Kidney (tissue), 14 donors: ENCODE results near the gene NDE1. TPM values are rescaled to one million over a fixed set of nuclear protein-coding genes. Genes with fewer than 3 reads are reported as not detected.

ENCODE experiments used
- DNase-seq, 5 donors: peaks; one replicate each; pipeline ENCODE4 v3.0.0-alpha.2; 2013 to 2020
- FAIRE-seq: peaks from 2 replicates; lab custom pipeline; 2012; peaks lifted over from hg19 to GRCh38; lab: Jason Lieb, UNC
- H3K27ac ChIP-seq, 2 donors: one replicate each; pipeline ENCODE4 v1.7.0; 2013; ENCODE audit warnings: low read depth in 2 of 2, low read length in 2 of 2, inconsistent platforms in 1 of 2
- H3K27me3 ChIP-seq: one replicate; pipeline ENCODE4 v1.7.1; 2013; ENCODE audit warnings: low read length, inconsistent platforms; ENCODE audit not compliant: control insufficient read depth, insufficient read depth
- H3K36me3 ChIP-seq, 3 donors: one replicate each; pipeline versions ENCODE4 v1.7.0 to v1.7.1; 2013; ENCODE audit warnings: low read length in 3 of 3, control low read depth in 1 of 3, inconsistent platforms in 1 of 3; ENCODE audit not compliant: insufficient read depth in 3 of 3, control insufficient read depth in 2 of 3
- H3K4me1 ChIP-seq, 3 donors: one replicate each; pipeline versions ENCODE4 v1.7.0 to v1.7.1; 2013; ENCODE audit warnings: low read length in 3 of 3, inconsistent platforms in 1 of 3, low read depth in 1 of 3; ENCODE audit not compliant: control insufficient read depth in 2 of 3, insufficient read depth in 2 of 3
- H3K4me3 ChIP-seq, 3 donors: one replicate each; pipeline versions ENCODE4 v1.7.0 to v1.8.1; 2013; ENCODE audit warnings: low read length in 3 of 3, control low read depth in 1 of 3, inconsistent platforms in 1 of 3
- H3K9ac ChIP-seq, 3 donors: one replicate each; pipeline versions ENCODE4 v1.7.0 to v1.7.1; 2013; ENCODE audit warnings: low read length in 3 of 3, control low read depth in 1 of 3, inconsistent platforms in 1 of 3
- H3K9me3 ChIP-seq, 3 donors: one replicate each; pipeline versions ENCODE4 v1.7.0 to v1.7.1; 2013; ENCODE audit warnings: low read length in 3 of 3, control low read depth in 1 of 3, inconsistent platforms in 1 of 3; ENCODE audit not compliant: control insufficient read depth in 2 of 3, insufficient read depth in 1 of 3
- CTCF ChIP-seq: IDR thresholded peaks from 3 replicates; pipeline ENCODE4 v1.5.1; 2012; ENCODE audit warnings: mild to moderate bottlenecking, moderate library complexity, borderline replicate concordance; ENCODE audit not compliant: insufficient read depth; ENCODE audit errors: extremely low read depth
- intact Hi-C: fragments of 100-400 bp; cut with DNase I; formaldehyde crosslinking; loops from one replicate; pipeline ENCODE4 v1.11.1; 2022
- polyA plus RNA-seq: library from polyadenylated mRNA; stranded (reverse); fragments of 350-450 nt; fragmentation: Illumina TruSeq; extraction: RNeasy Lipid Tissue Mini Kit (QIAGEN cat#74804); gene quantifications from one replicate; pipeline ENCODE4 v1.2.3, GENCODE V29; 2014; ENCODE audit warnings: low read depth, low replicate concordance; ENCODE audit not compliant: insufficient read depth
- total RNA-seq: library from RNA; stranded (reverse); fragmentation: NEBNext Ultra II Directional; extraction: Animal tissue kit (Norgen Biotek cat#: 25700); gene quantifications from one replicate; pipeline ENCODE4 v1.2.1, GENCODE V29; 2021
- donor health status: control.
- donor health status: control.
- donor health status: control.
- donor health status: control.
- donor health status: control.
- donor health status: DM: yes; HTN: yes; CAD: no.
- donor health status: Normal renal cell carcinoma (clear cell type).

Gene NDE1
- total and polyA plus RNA-seq, 2 donors from 2014 or later, result 4.6 to 31.7 TPM

- no peaks in the 10 kb centered on the region for H3K36me3 ChIP-seq
These were observed 64.5 kb downstream of the NDE1 start for GRCh38 chr16:15714393-15715172.

DNA sequence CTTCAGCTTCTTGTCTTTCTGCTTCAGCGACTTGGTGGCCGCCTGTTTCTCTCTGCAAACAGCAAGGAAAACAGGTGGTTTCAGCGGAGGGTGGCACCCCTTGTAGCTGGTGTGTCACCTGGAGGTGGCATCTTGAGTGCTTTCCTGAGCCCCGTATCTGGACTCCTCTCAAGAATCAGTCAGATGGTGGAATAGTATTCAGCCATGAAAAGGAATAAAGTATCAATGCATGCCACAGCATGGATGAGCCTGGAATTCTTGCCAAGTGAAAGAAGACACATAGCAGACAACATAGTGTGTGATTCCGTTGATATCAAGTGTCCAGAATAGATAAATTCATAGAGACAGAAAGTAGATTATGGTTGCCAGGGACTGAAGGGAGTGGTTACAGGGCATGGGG lies 65.2 kb downstream of the NDE1 start:
- intact Hi-C loops, result no loop called here
- Histone ChIP-seq H3K27ac (no peak overlapping the region), H3K4me3 (no peak overlapping the region), H3K9me3 (no peaks in the 10 kb centered on the region), H3K27me3 (no peaks in the 10 kb centered on the region), H3K36me3 (no peaks in the 10 kb centered on the region), H3K4me1 (no peaks in the 10 kb centered on the region), H3K9ac (no peak overlapping the region)
- FAIRE-seq (no peak), DNase-seq (no peak)
- TF ChIP-seq CTCF, result no peak

More at GRCh38 chr16:15714393-15715172, 64.5 kb downstream of the NDE1 start:
- intact Hi-C loops, result no loop called here
- Histone ChIP-seq H3K9me3 (no peaks in the 10 kb centered on the region), H3K27ac (no peak overlapping the region), H3K9ac (no peak overlapping the region), H3K4me1 (no peaks in the 10 kb centered on the region), H3K4me3 (no peak overlapping the region), H3K27me3 (no peaks in the 10 kb centered on the region)
- DNase-seq (no peak), FAIRE-seq (no peak)
- no peak for TF ChIP-seq CTCF

- Histone ChIP-seq H3K4me1 (no peaks in the 10 kb centered on the region), H3K36me3 (no peaks in the 10 kb centered on the region), H3K27ac (no peak overlapping the region), H3K9me3 (no peaks in the 10 kb centered on the region), H3K4me3 (no peak overlapping the region), H3K9ac (no peak overlapping the region), H3K27me3 (no peaks in the 10 kb centered on the region)
- intact Hi-C loops, result no loop called here
- TF ChIP-seq CTCF, result no peak
- DNase-seq (no peak), FAIRE-seq (no peak)
These were observed 66.8 kb downstream of the NDE1 start for GRCh38 chr16:15716694-15717447.
